ENCODE measurements around the gene UPK3A. TPM values are rescaled to one million over a fixed set of nuclear protein-coding genes. Genes with fewer than 3 reads are reported as not detected.

The UPK3A gene
- total RNA-seq, 4 donors from 2014 or later = not detected

- H3K36me3 ChIP-seq = peaks cover 53% of the 10 kb centered on the region
- WGBS = 66% methylated on average over 12 of the region's 12 CpGs
- H3K27ac ChIP-seq = no peak overlapping the region
Observed at GRCh38 chr22:45329530-45329936, 44.8 kb downstream of the UPK3A start.

GRCh38 chr22:45330548-45330947 lies 45.8 kb downstream of the UPK3A start:
- 95% methylated on average over 18 of the region's 19 CpGs for WGBS
- no peaks in the 10 kb centered on the region for H3K27me3 ChIP-seq
- no peaks in the 10 kb centered on the region for H3K9me3 ChIP-seq
- no peak for DNase-seq (ENCODE audit: low spot score in 2 of 2)
- no peak for TF ChIP-seq POLR2A (IDR thresholded peaks at IDR 0.05)
- no peak for TF ChIP-seq POLR2AphosphoS5 (IDR thresholded peaks at IDR 0.05)
- TF ChIP-seq CTCF (IDR thresholded peaks at IDR 0.05) = no peak
- TF ChIP-seq EP300 (IDR thresholded peaks at IDR 0.05) = no peak
- H3K4me3 ChIP-seq = no peak overlapping the region
- peaks cover 51% of the 10 kb centered on the region for H3K36me3 ChIP-seq
- no peak overlapping the region for H3K27ac ChIP-seq
- H3K4me1 ChIP-seq = peaks cover 21% of the 10 kb centered on the region

More at GRCh38 chr22:45329530-45329936, 44.8 kb downstream of the UPK3A start:
- TF ChIP-seq POLR2A (IDR thresholded peaks at IDR 0.05) (no peak), CTCF (IDR thresholded peaks at IDR 0.05) (no peak), POLR2AphosphoS5 (IDR thresholded peaks at IDR 0.05) (no peak), EP300 (IDR thresholded peaks at IDR 0.05) (no peak)
- no peaks in the 10 kb centered on the region for H3K9me3 ChIP-seq
- no peak overlapping the region for H3K4me3 ChIP-seq
- H3K27me3 ChIP-seq = no peaks in the 10 kb centered on the region
- DNase-seq (ENCODE audit: low spot score in 2 of 2) = no peak
- H3K4me1 ChIP-seq = peaks cover 10% of the 10 kb centered on the region

- WGBS = 89% methylated on average over 5 of the region's 9 CpGs
Observed at GRCh38 chr22:45331486-45331885, 46.7 kb downstream of the UPK3A start.

GRCh38 chr22:45332001-45332400 lies 47.3 kb downstream of the UPK3A start:
- Histone ChIP-seq H3K27me3 (no peaks in the 10 kb centered on the region), H3K36me3 (peaks cover 46% of the 10 kb centered on the region), H3K27ac (no peak overlapping the region), H3K9me3 (no peaks in the 10 kb centered on the region), H3K4me1 (peaks cover 35% of the 10 kb centered on the region), H3K4me3 (no peak overlapping the region)
- DNase-seq (ENCODE audit: low spot score in 2 of 2) = no peak
- TF ChIP-seq CTCF (IDR thresholded peaks at IDR 0.05) = no peak
- TF ChIP-seq POLR2AphosphoS5 (IDR thresholded peaks at IDR 0.05) = no peak
- TF ChIP-seq POLR2A (IDR thresholded peaks at IDR 0.05) = no peak
- no peak for TF ChIP-seq EP300 (IDR thresholded peaks at IDR 0.05)
- 97% methylated on average over 7 of the region's 7 CpGs for WGBS

More at GRCh38 chr22:45331486-45331885, 46.7 kb downstream of the UPK3A start:
- Histone ChIP-seq H3K36me3 (peaks cover 47% of the 10 kb centered on the region), H3K9me3 (no peaks in the 10 kb centered on the region), H3K4me3 (no peak overlapping the region), H3K4me1 (peaks cover 30% of the 10 kb centered on the region), H3K27me3 (no peaks in the 10 kb centered on the region), H3K27ac (no peak overlapping the region)
- no peak for TF ChIP-seq CTCF (IDR thresholded peaks at IDR 0.05)
- no peak for DNase-seq (ENCODE audit: low spot score in 2 of 2)

- 47% methylated on average over 5 of the region's 5 CpGs for whole genome bisulfite sequencing
- DNase-seq (ENCODE audit: low spot score in 2 of 2) = no peak
- peaks cover 43% of the 10 kb centered on the region for H3K36me3 ChIP-seq
Observed at GRCh38 chr22:45334068-45334467, 49.3 kb downstream of the UPK3A start.

GRCh38 chr22:45334528-45334927 lies 49.8 kb downstream of the UPK3A start:
- TF ChIP-seq EP300 (IDR thresholded peaks at IDR 0.05) (no peak), CTCF (IDR thresholded peaks at IDR 0.05) (no peak), POLR2AphosphoS5 (IDR thresholded peaks at IDR 0.05) (no peak)
- 71% methylated on average over 9 of the region's 9 CpGs for WGBS

More at GRCh38 chr22:45334068-45334467, 49.3 kb downstream of the UPK3A start:
- no peaks in the 10 kb centered on the region for H3K27me3 ChIP-seq
- TF ChIP-seq EP300 (IDR thresholded peaks at IDR 0.05) = no peak
- peaks cover 42% of the 10 kb centered on the region for H3K4me1 ChIP-seq
- H3K4me3 ChIP-seq = no peak overlapping the region
- H3K27ac ChIP-seq = peak overlapping the region; percentile 35
- no peaks in the 10 kb centered on the region for H3K9me3 ChIP-seq

More at GRCh38 chr22:45334528-45334927, 49.8 kb downstream of the UPK3A start:
- peaks cover 43% of the 10 kb centered on the region for H3K36me3 ChIP-seq
- no peak for DNase-seq (ENCODE audit: low spot score in 2 of 2)
- H3K4me3 ChIP-seq = no peak overlapping the region
- peaks cover 42% of the 10 kb centered on the region for H3K4me1 ChIP-seq
- no peaks in the 10 kb centered on the region for H3K27me3 ChIP-seq
- no peaks in the 10 kb centered on the region for H3K9me3 ChIP-seq
- peak overlapping the region; percentile 35 for H3K27ac ChIP-seq
